ENCODE measurements around the gene TNFRSF14.

TNFRSF14 gene

GRCh38 chr1:2519029-2519685, 37.0 kb upstream of the TNFRSF14 start:
- no peak for TF ChIP-seq NFIC (IDR thresholded peaks at IDR 0.05)
- no peak for TF ChIP-seq ZBTB7A (IDR thresholded peaks at IDR 0.05; ENCODE audit: low read depth)
- TF ChIP-seq USF1 (IDR thresholded peaks at IDR 0.05): no peak
- no peak for TF ChIP-seq CEBPB (IDR thresholded peaks at IDR 0.05)
- no peak for TF ChIP-seq TCF12 (IDR thresholded peaks at IDR 0.05; ENCODE audit: low read depth)
- TF ChIP-seq EGR1 (IDR thresholded peaks at IDR 0.05): no peak
- no peak for TF ChIP-seq TEAD4 (IDR thresholded peaks at IDR 0.05)
- TF ChIP-seq REST (IDR thresholded peaks at IDR 0.05; ENCODE audit: low read depth): no peak
- no peak for TF ChIP-seq TAF1 (IDR thresholded peaks at IDR 0.05; ENCODE audit: low read depth)
- TF ChIP-seq MAX (IDR thresholded peaks at IDR 0.05): no peak
- TF ChIP-seq YY1 (IDR thresholded peaks at IDR 0.05; ENCODE audit: low read depth): no peak
- TF ChIP-seq RAD21 (IDR thresholded peaks at IDR 0.05; ENCODE audit: low read depth): no peak
- TF ChIP-seq FOXM1 (IDR thresholded peaks at IDR 0.05; ENCODE audit: borderline replicate concordance, low read depth): no peak
- TF ChIP-seq EP300 (IDR thresholded peaks at IDR 0.05; ENCODE audit: borderline replicate concordance): no peak
- TF ChIP-seq CREB1 (IDR thresholded peaks at IDR 0.05; ENCODE audit: low read depth): no peak

GRCh38 chr1:2519729-2520128, 36.4 kb upstream of the TNFRSF14 start:
- no peak for TF ChIP-seq ZBTB7A (IDR thresholded peaks at IDR 0.05; ENCODE audit: low read depth)
- no peak for TF ChIP-seq EP300 (IDR thresholded peaks at IDR 0.05; ENCODE audit: borderline replicate concordance)
- TF ChIP-seq TAF1 (IDR thresholded peaks at IDR 0.05; ENCODE audit: low read depth): no peak

- no peak for TF ChIP-seq CEBPB (IDR thresholded peaks at IDR 0.05)
Observed at GRCh38 chr1:2520206-2520605, 36.0 kb upstream of the TNFRSF14 start.

- no peak for TF ChIP-seq CEBPB (IDR thresholded peaks at IDR 0.05)
- no peak for TF ChIP-seq USF1 (IDR thresholded peaks at IDR 0.05)
- TF ChIP-seq ZBTB7A (IDR thresholded peaks at IDR 0.05; ENCODE audit: low read depth): no peak
- TF ChIP-seq YY1 (IDR thresholded peaks at IDR 0.05; ENCODE audit: low read depth): no peak
- no peak for TF ChIP-seq FOXM1 (IDR thresholded peaks at IDR 0.05; ENCODE audit: borderline replicate concordance, low read depth)
- no peak for TF ChIP-seq MAX (IDR thresholded peaks at IDR 0.05)
- TF ChIP-seq CREB1 (IDR thresholded peaks at IDR 0.05; ENCODE audit: low read depth): no peak
- no peak for TF ChIP-seq NFIC (IDR thresholded peaks at IDR 0.05)
- TF ChIP-seq TEAD4 (IDR thresholded peaks at IDR 0.05): no peak
- no peak for TF ChIP-seq TAF1 (IDR thresholded peaks at IDR 0.05; ENCODE audit: low read depth)
- TF ChIP-seq EP300 (IDR thresholded peaks at IDR 0.05; ENCODE audit: borderline replicate concordance): no peak
- no peak for TF ChIP-seq EGR1 (IDR thresholded peaks at IDR 0.05)
- no peak for TF ChIP-seq REST (IDR thresholded peaks at IDR 0.05; ENCODE audit: low read depth)
- TF ChIP-seq RAD21 (IDR thresholded peaks at IDR 0.05; ENCODE audit: low read depth): no peak
- no peak for TF ChIP-seq TCF12 (IDR thresholded peaks at IDR 0.05; ENCODE audit: low read depth)
Observed at GRCh38 chr1:2520806-2521205, 35.4 kb upstream of the TNFRSF14 start.

- no peak for TF ChIP-seq TCF12 (IDR thresholded peaks at IDR 0.05; ENCODE audit: low read depth)
- TF ChIP-seq FOXM1 (IDR thresholded peaks at IDR 0.05; ENCODE audit: borderline replicate concordance, low read depth): no peak
- no peak for TF ChIP-seq NFIC (IDR thresholded peaks at IDR 0.05)
- TF ChIP-seq USF1 (IDR thresholded peaks at IDR 0.05): no peak
- TF ChIP-seq EGR1 (IDR thresholded peaks at IDR 0.05): no peak
- no peak for TF ChIP-seq CREB1 (IDR thresholded peaks at IDR 0.05; ENCODE audit: low read depth)
- TF ChIP-seq ZBTB7A (IDR thresholded peaks at IDR 0.05; ENCODE audit: low read depth): no peak
- TF ChIP-seq CEBPB (IDR thresholded peaks at IDR 0.05): no peak
- no peak for TF ChIP-seq RAD21 (IDR thresholded peaks at IDR 0.05; ENCODE audit: low read depth)
- TF ChIP-seq TEAD4 (IDR thresholded peaks at IDR 0.05): no peak
- no peak for TF ChIP-seq YY1 (IDR thresholded peaks at IDR 0.05; ENCODE audit: low read depth)
- no peak for TF ChIP-seq REST (IDR thresholded peaks at IDR 0.05; ENCODE audit: low read depth)
Observed at GRCh38 chr1:2522230-2522629, 33.9 kb upstream of the TNFRSF14 start.
